HepG2 (cell line): Measurements from ENCODE around the gene ZFP36L2. TPM values are rescaled to one million over a fixed set of nuclear protein-coding genes. Genes with fewer than 3 reads are reported as not detected.

Experiments used
- ARNT ChIP-seq: fragments of 450-650 bp; IDR thresholded peaks from 2 replicates; pipeline ENCODE4 v1.6.1; 2017
- ATF7-NPFF ChIP-seq: sonication (generic); formaldehyde crosslinking; IDR thresholded peaks from 2 replicates; pipeline ENCODE4 v1.8.1; 2023; ENCODE audit warnings: mild to moderate bottlenecking, low read depth, missing genetic modification reagents, moderate library complexity
- EHMT2 ChIP-seq: fragments of 200-600 bp; sonication (generic); IDR thresholded peaks from 2 replicates; pipeline ENCODE4 v1.7.0; 2017; ENCODE audit warnings: antibody characterized with exemption, low read depth, low read length, borderline replicate concordance
- ELF1 ChIP-seq: sonication (generic); formaldehyde crosslinking; IDR thresholded peaks from 2 replicates; pipeline ENCODE4 v1.4.0; 2020; ENCODE audit warnings: missing genetic modification reagents
- FIP1L1 ChIP-seq: fragments of 200-400 bp; formaldehyde crosslinking; IDR thresholded peaks from 2 replicates; pipeline ENCODE4 v1.6.1; 2018; ENCODE audit warnings: low read depth, mild to moderate bottlenecking, low read length, moderate library complexity, borderline replicate concordance; ENCODE audit not compliant: insufficient read depth
- MXI1 ChIP-seq: IDR thresholded peaks from 3 replicates; pipeline ENCODE4 v1.6.1; 2012; ENCODE audit warnings: low read depth, low read length, inconsistent platforms, borderline replicate concordance
- ZFP41 ChIP-seq: sonication (generic); formaldehyde crosslinking; IDR thresholded peaks from 2 replicates; pipeline ENCODE4 v1.4.0; 2020; ENCODE audit warnings: mild to moderate bottlenecking, missing genetic modification reagents, borderline replicate concordance
- ZNF30 ChIP-seq: sonication (generic); formaldehyde crosslinking; IDR thresholded peaks from 2 replicates; pipeline ENCODE4 v1.5.0; 2020; ENCODE audit warnings: mild to moderate bottlenecking, missing genetic modification reagents
- ZNF343 ChIP-seq: sonication (generic); formaldehyde crosslinking; IDR thresholded peaks from 2 replicates; pipeline ENCODE4 v1.4.0; 2020; ENCODE audit warnings: mild to moderate bottlenecking, missing genetic modification reagents
- ZNF446 ChIP-seq: sonication (generic); formaldehyde crosslinking; IDR thresholded peaks from 2 replicates; pipeline ENCODE4 v1.5.0; 2020; ENCODE audit warnings: mild to moderate bottlenecking, missing genetic modification reagents
- ZNF530 ChIP-seq: sonication (generic); formaldehyde crosslinking; IDR thresholded peaks from 2 replicates; pipeline ENCODE4 v1.5.0; 2020; ENCODE audit warnings: low read depth, mild to moderate bottlenecking, missing genetic modification reagents
- ZNF615 ChIP-seq: sonication (generic); formaldehyde crosslinking; IDR thresholded peaks from 2 replicates; pipeline ENCODE4 v1.5.0; 2020; ENCODE audit warnings: mild to moderate bottlenecking, missing genetic modification reagents, borderline replicate concordance
- ZNF652 ChIP-seq: IDR thresholded peaks from 2 replicates; pipeline ENCODE4 v1.6.1; 2016; ENCODE audit warnings: low read depth, borderline replicate concordance
- ZNF777 ChIP-seq: sonication (generic); formaldehyde crosslinking; IDR thresholded peaks from 2 replicates; pipeline ENCODE4 v1.4.0; 2020; ENCODE audit warnings: missing genetic modification reagents
- polyA plus RNA-seq, 8 experiments: library from polyadenylated mRNA; depleted of rRNA in 3 of 8; stranded (reverse) in 7 of 8; unstranded in 1 of 8; fragments of >200 nt; fragmentation: Illumina TruSeq in 4 of 8; extraction: Trizol in 4 of 8; gene quantifications; 2 replicates each; pipeline versions ENCODE4 v1.2.1 to v1.2.3, GENCODE V29; 2011 to 2016; ENCODE audit warnings: low read depth in 4 of 8, missing spikeins in 1 of 8, mixed read lengths in 1 of 8; ENCODE audit not compliant: insufficient read depth in 1 of 8
- total RNA-seq, 5 experiments: library from RNA; depleted of rRNA; stranded (reverse); fragments of >200 nt; fragmentation: Illumina TruSeq; extraction: Trizol; gene quantifications; 2 replicates each; pipeline ENCODE4 v1.2.3, GENCODE V29; 2016; ENCODE audit warnings: low read depth in 1 of 5
- TF ChIP-seq, protein P1 (sequence below), 2 experiments: sonication (generic) in 1 of 2; formaldehyde crosslinking in 1 of 2; IDR thresholded peaks; 2 replicates each; pipeline versions ENCODE4 v1.6.1 to v1.9.0; 2014 to 2022; ENCODE audit warnings: antibody characterized with exemption in 1 of 2, borderline replicate concordance in 1 of 2, inconsistent platforms in 1 of 2, low read depth in 1 of 2, missing genetic modification reagents in 1 of 2
- TF ChIP-seq, protein P2 (sequence below): sonication (generic); IDR thresholded peaks from 2 replicates; pipeline ENCODE4 v1.6.1; 2016; ENCODE audit warnings: low read depth, borderline replicate concordance
- TF ChIP-seq, protein P3 (sequence below): sonication (generic); formaldehyde crosslinking; conservative IDR thresholded peaks from 2 replicates; pipeline ENCODE4 v1.8.1; 2023; ENCODE audit warnings: missing genetic modification reagents

The ZFP36L2 gene
- total and polyA plus RNA-seq, 2 of the 13 experiments (the other 11 are each of a cell fraction or from before 2014, with no cell fraction given): 11.2 to 21.8 TPM

DNA sequence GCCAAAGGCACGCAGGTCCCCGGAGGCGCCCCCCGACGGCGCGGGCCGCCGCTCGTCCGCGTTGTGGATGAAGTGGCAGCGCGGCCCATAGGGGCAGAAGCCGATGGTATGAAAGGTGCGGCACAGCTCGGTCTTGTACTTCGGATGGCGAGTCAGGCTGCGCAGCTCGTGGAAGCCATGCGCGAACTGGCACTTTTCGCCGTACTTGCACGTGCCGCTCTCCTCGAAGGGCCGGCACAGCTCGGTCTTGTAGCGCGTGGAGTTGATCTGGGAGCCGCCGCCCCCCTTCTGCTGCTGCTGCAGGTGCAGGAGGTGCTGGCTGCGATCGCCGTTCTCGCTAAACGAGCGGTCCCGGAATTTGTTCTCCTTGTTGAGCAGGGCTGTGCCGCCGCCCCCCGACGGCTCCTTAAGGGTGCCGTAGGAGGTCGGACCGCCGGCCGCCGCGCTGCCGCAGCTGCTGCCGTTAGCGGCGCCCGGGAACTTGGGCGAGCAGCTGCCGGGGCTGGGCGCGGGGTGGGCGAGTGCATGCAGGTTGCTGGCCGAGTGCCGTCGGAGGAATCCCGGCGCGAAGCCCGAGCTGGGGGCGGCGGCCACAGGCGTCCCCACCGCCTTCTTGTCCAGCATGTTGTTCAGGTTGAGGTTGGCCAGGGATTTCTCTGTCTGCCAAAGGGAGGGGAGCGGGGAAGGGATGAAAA is 1.2 kb downstream of the ZFP36L2 start (continued):
- TF ChIP-seq, protein P1, sequence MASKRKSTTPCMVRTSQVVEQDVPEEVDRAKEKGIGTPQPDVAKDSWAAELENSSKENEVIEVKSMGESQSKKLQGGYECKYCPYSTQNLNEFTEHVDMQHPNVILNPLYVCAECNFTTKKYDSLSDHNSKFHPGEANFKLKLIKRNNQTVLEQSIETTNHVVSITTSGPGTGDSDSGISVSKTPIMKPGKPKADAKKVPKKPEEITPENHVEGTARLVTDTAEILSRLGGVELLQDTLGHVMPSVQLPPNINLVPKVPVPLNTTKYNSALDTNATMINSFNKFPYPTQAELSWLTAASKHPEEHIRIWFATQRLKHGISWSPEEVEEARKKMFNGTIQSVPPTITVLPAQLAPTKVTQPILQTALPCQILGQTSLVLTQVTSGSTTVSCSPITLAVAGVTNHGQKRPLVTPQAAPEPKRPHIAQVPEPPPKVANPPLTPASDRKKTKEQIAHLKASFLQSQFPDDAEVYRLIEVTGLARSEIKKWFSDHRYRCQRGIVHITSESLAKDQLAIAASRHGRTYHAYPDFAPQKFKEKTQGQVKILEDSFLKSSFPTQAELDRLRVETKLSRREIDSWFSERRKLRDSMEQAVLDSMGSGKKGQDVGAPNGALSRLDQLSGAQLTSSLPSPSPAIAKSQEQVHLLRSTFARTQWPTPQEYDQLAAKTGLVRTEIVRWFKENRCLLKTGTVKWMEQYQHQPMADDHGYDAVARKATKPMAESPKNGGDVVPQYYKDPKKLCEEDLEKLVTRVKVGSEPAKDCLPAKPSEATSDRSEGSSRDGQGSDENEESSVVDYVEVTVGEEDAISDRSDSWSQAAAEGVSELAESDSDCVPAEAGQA (IDR thresholded peaks at IDR 0.05; ENCODE audit: low read depth): no peak
- TF ChIP-seq, protein P1 (CRISPR knock-in tag; IDR thresholded peaks at IDR 0.05; ENCODE audit: borderline replicate concordance): no peak
- peak; percentile 71; the same call in 1 of the 2 replicates for TF ChIP-seq ZNF446 (CRISPR knock-in tag)
- TF ChIP-seq, protein P2, sequence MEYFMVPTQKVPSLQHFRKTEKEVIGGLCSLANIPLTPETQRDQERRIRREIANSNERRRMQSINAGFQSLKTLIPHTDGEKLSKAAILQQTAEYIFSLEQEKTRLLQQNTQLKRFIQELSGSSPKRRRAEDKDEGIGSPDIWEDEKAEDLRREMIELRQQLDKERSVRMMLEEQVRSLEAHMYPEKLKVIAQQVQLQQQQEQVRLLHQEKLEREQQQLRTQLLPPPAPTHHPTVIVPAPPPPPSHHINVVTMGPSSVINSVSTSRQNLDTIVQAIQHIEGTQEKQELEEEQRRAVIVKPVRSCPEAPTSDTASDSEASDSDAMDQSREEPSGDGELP: no peak
- TF ChIP-seq EHMT2: no peak
- peak; percentile 97 for TF ChIP-seq ZNF777 (CRISPR knock-in tag)
- TF ChIP-seq ELF1 (CRISPR knock-in tag): no peak
- 0 out of 2 replicates have a peak, but pooled peaks have one; percentile 76 for TF ChIP-seq ZNF530
- TF ChIP-seq, protein P3, sequence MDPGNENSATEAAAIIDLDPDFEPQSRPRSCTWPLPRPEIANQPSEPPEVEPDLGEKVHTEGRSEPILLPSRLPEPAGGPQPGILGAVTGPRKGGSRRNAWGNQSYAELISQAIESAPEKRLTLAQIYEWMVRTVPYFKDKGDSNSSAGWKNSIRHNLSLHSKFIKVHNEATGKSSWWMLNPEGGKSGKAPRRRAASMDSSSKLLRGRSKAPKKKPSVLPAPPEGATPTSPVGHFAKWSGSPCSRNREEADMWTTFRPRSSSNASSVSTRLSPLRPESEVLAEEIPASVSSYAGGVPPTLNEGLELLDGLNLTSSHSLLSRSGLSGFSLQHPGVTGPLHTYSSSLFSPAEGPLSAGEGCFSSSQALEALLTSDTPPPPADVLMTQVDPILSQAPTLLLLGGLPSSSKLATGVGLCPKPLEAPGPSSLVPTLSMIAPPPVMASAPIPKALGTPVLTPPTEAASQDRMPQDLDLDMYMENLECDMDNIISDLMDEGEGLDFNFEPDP (CRISPR knock-in tag): 0 out of 2 replicates have a peak, but pooled peaks have one; percentile 93
- TF ChIP-seq ZNF652 (CRISPR knock-in tag): no peak
- TF ChIP-seq FIP1L1: peak; percentile 90; the same call in 1 of the 2 replicates
- 0 out of 3 replicates have a peak, but pooled peaks have one; percentile 20 for TF ChIP-seq MXI1
- peak; percentile 66; the same call in 1 of the 2 replicates for TF ChIP-seq ZNF30 (CRISPR knock-in tag)
- no peak for TF ChIP-seq ARNT
- TF ChIP-seq ZNF343 (CRISPR knock-in tag): 0 out of 2 replicates have a peak, but pooled peaks have one; percentile 31
- TF ChIP-seq ZFP41 (CRISPR knock-in tag): no peak
- no peak for TF ChIP-seq ZNF615 (CRISPR knock-in tag)
- TF ChIP-seq ATF7-NPFF (CRISPR knock-in tag): peak; percentile 52; the same call in 1 of the 2 replicates
